ENCODE data around the gene LDB1.

GRCh38 chr10:102131286-102132170 is 11.4 kb upstream of the LDB1 start:
- no peak for TF ChIP-seq CTCF (IDR thresholded peaks at IDR 0.05)
- no peak for TF ChIP-seq ZFX (IDR thresholded peaks at IDR 0.05; ENCODE audit: borderline replicate concordance)

Data from 22Rv1 (cell line).